Esophagus muscularis mucosa (tissue), 4 donors: ENCODE measurements around the gene RAX. TPM values are rescaled to one million over a fixed set of nuclear protein-coding genes. Genes with fewer than 3 reads are reported as not detected.

ENCODE experiments used
- DNase-seq: peaks from one replicate; pipeline ENCODE4 v3.0.0-alpha.2; 2017; ENCODE audit errors: extremely low spot score
- H3K27ac ChIP-seq, 4 donors: fragments of 200-600 bp; sonication (generic); replicated peaks in 1 of 4; 1 replicate in 3 of 4; 2 replicates in 1 of 4; pipeline ENCODE4 v1.5.1; 2016 to 2019; ENCODE audit warnings: mild to moderate bottlenecking in 1 of 4
- H3K27me3 ChIP-seq, 4 donors: fragments of 200-600 bp; sonication (generic); one replicate each; pipeline versions ENCODE4 v1.5.1 to v1.6.0; 2016 to 2019
- H3K36me3 ChIP-seq, 4 donors: fragments of 200-600 bp; sonication (generic); one replicate each; pipeline ENCODE4 v1.5.1; 2016 to 2019
- H3K4me1 ChIP-seq, 4 donors: fragments of 200-600 bp; sonication (generic); one replicate each; pipeline ENCODE4 v1.5.1; 2016 to 2019
- H3K4me3 ChIP-seq, 4 donors: fragments of 200-600 bp; sonication (generic); 1 replicate in 2 of 4; 2 replicates in 2 of 4; pipeline ENCODE4 v1.5.1; 2016 to 2019; ENCODE audit warnings: mild to moderate bottlenecking in 4 of 4, moderate library complexity in 1 of 4
- H3K9me3 ChIP-seq, 4 donors: fragments of 200-600 bp; sonication (generic); 1 replicate in 3 of 4; 2 replicates in 1 of 4; pipeline ENCODE4 v1.5.1; 2016 to 2019
- EP300 ChIP-seq: sonication (generic); formaldehyde crosslinking; IDR thresholded peaks from one replicate; pipeline ENCODE4 v1.6.1; 2017; ENCODE audit warnings: antibody characterized with exemption
- POLR2A ChIP-seq: fragments of 450-650 bp; IDR thresholded peaks from one replicate; pipeline ENCODE4 v1.6.1; 2017; ENCODE audit warnings: antibody characterized with exemption, moderate library complexity, mild to moderate bottlenecking, low read depth
- POLR2AphosphoS5 ChIP-seq, 2 donors: sonication (generic); formaldehyde crosslinking; IDR thresholded peaks; one replicate each; pipeline ENCODE4 v1.6.1; 2017; ENCODE audit warnings: antibody characterized with exemption in 2 of 2
- WGBS: methylation state at CpG from one replicate; pipeline ENCODE4 v1.1.5; 2018; 5-methylcytosine and 5-hydroxymethylcytosine counted together
- intact Hi-C: fragments of 100-400 bp; cut with DNase I; formaldehyde crosslinking; loops from one replicate; pipeline ENCODE4 v1.15.1; 2023
- total RNA-seq, 4 donors: library from RNA; depleted of rRNA; stranded (reverse); fragments of >200 nt; gene quantifications; one replicate each; pipeline versions ENCODE4 v1.1.0 to v1.2.1, GENCODE V29; 2016
- TF ChIP-seq, protein P1 (sequence below), 3 experiments: fragments of 200-600 bp in 2 of 3; fragments of 450-650 bp in 1 of 3; sonication (generic) in 2 of 3; IDR thresholded peaks; one replicate each; pipeline ENCODE4 v1.5.1; 2017 to 2019; ENCODE audit warnings: antibody characterized with exemption in 3 of 3, mild to moderate bottlenecking in 2 of 3, moderate library complexity in 1 of 3

RAX gene
- total RNA-seq, 4 donors from 2014 or later: not detected

DNA sequence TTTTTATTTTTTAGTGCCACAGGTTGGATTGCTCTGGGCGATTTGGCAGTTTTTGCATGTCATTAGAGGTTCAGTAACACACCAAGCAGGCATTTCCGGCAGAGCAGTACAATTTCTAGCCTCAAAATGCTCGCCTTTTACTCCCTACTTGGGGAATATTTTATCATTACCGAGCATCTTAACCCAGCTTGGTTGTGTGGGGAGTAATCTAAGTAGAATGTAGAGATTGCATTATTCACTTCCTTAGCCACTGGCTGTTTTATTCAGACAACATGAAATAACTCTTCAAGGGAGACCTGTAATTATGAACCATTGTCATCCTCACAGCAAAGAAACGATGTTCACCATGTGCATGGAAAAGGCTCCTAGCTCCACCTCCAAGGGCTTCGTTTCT is 40.2 kb downstream of the RAX start:
- Histone ChIP-seq H3K9me3 (no peaks in the 10 kb centered on the region), H3K27me3 (peaks cover 0 to 8% (median 0%) of the 10 kb centered on the region in 4 donors), H3K27ac (no peak overlapping the region), H3K4me3 (no peak overlapping the region), H3K4me1 (no peaks in the 10 kb centered on the region), H3K36me3 (no peaks in the 10 kb centered on the region)
- WGBS: 80% methylated on average over 6 of the region's 6 CpGs
- peak; percentile 12 for DNase-seq
- intact Hi-C loops: no loop called here
- no peak for TF ChIP-seq EP300
- TF ChIP-seq, protein P1, sequence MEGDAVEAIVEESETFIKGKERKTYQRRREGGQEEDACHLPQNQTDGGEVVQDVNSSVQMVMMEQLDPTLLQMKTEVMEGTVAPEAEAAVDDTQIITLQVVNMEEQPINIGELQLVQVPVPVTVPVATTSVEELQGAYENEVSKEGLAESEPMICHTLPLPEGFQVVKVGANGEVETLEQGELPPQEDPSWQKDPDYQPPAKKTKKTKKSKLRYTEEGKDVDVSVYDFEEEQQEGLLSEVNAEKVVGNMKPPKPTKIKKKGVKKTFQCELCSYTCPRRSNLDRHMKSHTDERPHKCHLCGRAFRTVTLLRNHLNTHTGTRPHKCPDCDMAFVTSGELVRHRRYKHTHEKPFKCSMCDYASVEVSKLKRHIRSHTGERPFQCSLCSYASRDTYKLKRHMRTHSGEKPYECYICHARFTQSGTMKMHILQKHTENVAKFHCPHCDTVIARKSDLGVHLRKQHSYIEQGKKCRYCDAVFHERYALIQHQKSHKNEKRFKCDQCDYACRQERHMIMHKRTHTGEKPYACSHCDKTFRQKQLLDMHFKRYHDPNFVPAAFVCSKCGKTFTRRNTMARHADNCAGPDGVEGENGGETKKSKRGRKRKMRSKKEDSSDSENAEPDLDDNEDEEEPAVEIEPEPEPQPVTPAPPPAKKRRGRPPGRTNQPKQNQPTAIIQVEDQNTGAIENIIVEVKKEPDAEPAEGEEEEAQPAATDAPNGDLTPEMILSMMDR (IDR thresholded peaks at IDR 0.05): no peak
- TF ChIP-seq POLR2A: no peak
- TF ChIP-seq POLR2AphosphoS5 (IDR thresholded peaks at IDR 0.05): no peak

DNA sequence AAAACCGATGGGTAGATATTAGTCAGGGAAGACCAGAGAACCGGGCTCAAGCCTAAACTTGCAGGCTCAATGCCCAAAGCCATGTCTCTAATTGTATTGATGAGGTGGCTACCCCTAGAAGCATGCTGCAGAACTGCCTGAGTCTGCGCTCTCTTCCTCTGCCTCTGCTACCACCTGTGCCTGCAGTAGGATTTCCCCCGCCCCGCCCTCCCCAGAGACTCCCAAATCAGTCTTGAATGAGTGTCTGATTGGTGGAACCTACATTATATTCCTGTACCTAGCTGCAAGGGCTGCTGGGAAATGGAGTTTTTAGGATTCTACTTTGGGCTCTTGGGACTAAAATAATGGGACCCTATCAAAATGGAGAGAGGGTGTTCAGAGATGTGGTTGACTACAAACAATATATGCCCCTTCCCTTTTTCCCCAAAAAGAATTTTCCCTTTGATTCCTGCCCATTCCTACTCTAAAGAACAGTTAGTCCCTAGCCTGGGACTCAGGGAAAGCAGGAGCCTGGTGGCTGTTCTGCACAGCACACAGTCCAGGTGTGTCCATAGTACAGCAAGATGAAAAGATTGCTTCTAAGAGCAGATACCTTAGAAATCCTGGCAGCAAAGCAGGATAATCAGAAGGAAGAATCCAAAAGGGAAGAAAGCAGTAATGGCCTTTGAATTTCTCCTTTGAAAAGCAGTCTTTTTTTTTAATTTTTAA is 40.8 kb downstream of the RAX start:
- Histone ChIP-seq H3K4me3 (no peak overlapping the region), H3K36me3 (no peaks in the 10 kb centered on the region), H3K4me1 (no peaks in the 10 kb centered on the region), H3K27ac (no peak overlapping the region), H3K9me3 (no peaks in the 10 kb centered on the region), H3K27me3 (peaks cover 0 to 8% (median 0%) of the 10 kb centered on the region in 4 donors)
- no peak for TF ChIP-seq EP300
- no peak for TF ChIP-seq POLR2AphosphoS5 (IDR thresholded peaks at IDR 0.05)
- no peak for TF ChIP-seq POLR2A
- TF ChIP-seq, protein P1 (IDR thresholded peaks at IDR 0.05): no peak
- intact Hi-C loops: no loop called here
- peak; percentile 81 for DNase-seq
- WGBS: 76% methylated on average over 5 of the region's 5 CpGs

DNA sequence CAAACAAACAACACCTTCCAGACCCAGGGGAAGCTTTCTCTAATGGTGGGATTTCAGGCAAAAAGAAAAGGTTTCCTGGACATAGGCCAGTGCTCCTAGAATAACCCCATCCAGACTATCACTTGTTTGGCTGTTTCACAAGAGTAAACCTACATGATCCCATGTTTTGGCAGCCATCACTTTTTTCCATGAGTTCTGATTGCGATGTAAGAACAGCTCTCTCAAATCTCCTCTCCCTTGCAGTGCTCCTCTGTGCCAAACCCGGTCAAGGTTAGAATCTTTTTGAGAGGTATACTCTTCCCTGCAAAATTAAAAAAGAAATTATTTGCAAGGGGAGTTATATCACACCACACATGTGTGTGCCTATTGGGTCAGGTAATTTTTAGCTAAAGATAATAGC is 41.4 kb downstream of the RAX start:
- intact Hi-C loops: no loop called here
- Histone ChIP-seq H3K36me3 (no peaks in the 10 kb centered on the region), H3K27me3 (peaks cover 0 to 8% (median 0%) of the 10 kb centered on the region in 4 donors), H3K4me1 (no peaks in the 10 kb centered on the region), H3K9me3 (no peaks in the 10 kb centered on the region), H3K4me3 (no peak overlapping the region), H3K27ac (no peak overlapping the region)
- 87% methylated on average over 2 of the region's 2 CpGs for WGBS
- DNase-seq: no peak
- TF ChIP-seq POLR2A (no peak), EP300 (no peak), POLR2AphosphoS5 (IDR thresholded peaks at IDR 0.05) (no peak)
- TF ChIP-seq, protein P1 (IDR thresholded peaks at IDR 0.05): no peak

DNA sequence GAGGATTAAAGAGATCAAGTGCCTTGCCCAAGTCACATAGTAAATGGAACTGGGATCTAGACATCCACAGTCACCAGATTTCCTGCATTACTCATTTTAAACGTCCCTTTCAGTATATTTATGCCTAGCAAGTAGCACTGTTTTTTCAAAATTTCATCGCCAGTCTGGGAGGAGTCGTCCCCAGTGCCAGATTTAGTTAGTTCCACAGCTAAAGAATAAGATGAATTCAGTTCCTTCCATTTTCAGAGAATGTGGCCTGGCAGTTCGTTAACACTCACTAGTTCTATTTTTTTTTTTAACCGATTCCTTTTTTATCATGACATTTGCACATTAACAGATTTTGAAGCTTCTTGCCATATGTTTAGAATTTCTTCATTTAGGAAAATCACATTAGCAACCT is 42.1 kb downstream of the RAX start:
- Histone ChIP-seq H3K4me3 (no peak overlapping the region), H3K9me3 (no peaks in the 10 kb centered on the region), H3K27me3 (peaks cover 0 to 8% (median 0%) of the 10 kb centered on the region in 4 donors), H3K27ac (no peak overlapping the region), H3K36me3 (no peaks in the 10 kb centered on the region), H3K4me1 (no peaks in the 10 kb centered on the region)
- TF ChIP-seq, protein P1 (IDR thresholded peaks at IDR 0.05): no peak
- TF ChIP-seq EP300 (no peak), POLR2A (no peak), POLR2AphosphoS5 (IDR thresholded peaks at IDR 0.05) (no peak)
- 74% methylated on average over 5 of the region's 5 CpGs for WGBS
- DNase-seq: no peak
- intact Hi-C loops: no loop called here
